H1 (cell line): Measurements from ENCODE around the gene PAX7. TPM values are rescaled to one million over a fixed set of nuclear protein-coding genes. Genes with fewer than 3 reads are reported as not detected.
"Not testable (repeated sequence)": the region's sequence is repeated elsewhere in the genome, so short reads cannot be mapped to it uniquely, and the experiment has no call there.

Experiments
- CTCF ChIA-PET: fragments of 300-600 bp; sonication (Branson Sonifier 250); formaldehyde crosslinking; loops from one replicate; lab custom pipeline; 2021; ENCODE audit not compliant: partially characterized antibody; lab: Charles Lee
- POLR2A ChIA-PET: fragments of 300-600 bp; sonication (Branson Sonifier 250); formaldehyde crosslinking; loops from one replicate; lab custom pipeline; 2021; ENCODE audit warnings: inconsistent platforms; ENCODE audit not compliant: partially characterized antibody; lab: Charles Lee
- DNase-seq, 2 experiments: peaks; one replicate each; pipeline versions ENCODE4 v3.0.0 to v3.0.0-alpha.2; 2010 to 2022; ENCODE audit warnings: low spot score in 2 of 2, low read depth in 1 of 2, mixed read lengths in 1 of 2
- FAIRE-seq: peaks from 2 replicates; lab custom pipeline; 2011; peaks lifted over from hg19 to GRCh38; lab: Jason Lieb, UNC
- H2AFZ ChIP-seq: 2 replicates; pipeline ENCODE4 v1.8.1; 2012; ENCODE audit warnings: low read length, inconsistent platforms
- H2AK5ac ChIP-seq: 2 replicates; pipeline ENCODE4 v1.6.1; 2013; ENCODE audit warnings: low read depth, low read length
- H2BK120ac ChIP-seq: replicated peaks from 2 replicates; pipeline ENCODE3; 2013; ENCODE audit warnings: low read depth, low read length, inconsistent platforms
- H2BK12ac ChIP-seq: 2 replicates; pipeline ENCODE4 v1.6.1; 2013; ENCODE audit warnings: low read depth, low read length
- H2BK15ac ChIP-seq: 2 replicates; pipeline ENCODE4 v1.6.1; 2013; ENCODE audit warnings: low read length
- H2BK20ac ChIP-seq: 2 replicates; pipeline ENCODE4 v1.6.1; 2013; ENCODE audit warnings: low read length
- H2BK5ac ChIP-seq: 2 replicates; pipeline ENCODE4 v1.6.1; 2013; ENCODE audit warnings: low read depth, low read length
- H3K14ac ChIP-seq: 2 replicates; pipeline ENCODE4 v1.6.1; 2013; ENCODE audit warnings: inconsistent platforms; ENCODE audit not compliant: insufficient read length
- H3K18ac ChIP-seq: 2 replicates; pipeline ENCODE4 v1.6.1; 2013; ENCODE audit warnings: low read length; ENCODE audit errors: extremely low read depth
- H3K23ac ChIP-seq: 2 replicates; pipeline ENCODE4 v1.6.1; 2013; ENCODE audit warnings: inconsistent platforms; ENCODE audit not compliant: insufficient read length
- H3K23me2 ChIP-seq: 2 replicates; pipeline ENCODE4 v1.6.1; 2013; ENCODE audit warnings: low read depth, low read length
- H3K27ac ChIP-seq: 2 replicates; pipeline ENCODE4 v1.6.1; 2011; ENCODE audit warnings: low read depth, low read length, inconsistent platforms
- H3K27me3 ChIP-seq, 4 experiments: replicated peaks in 1 of 4; 1 replicate in 1 of 4; 2 replicates in 3 of 4; pipeline versions ENCODE4 v1.6.1 to v1.8.1; 2011 to 2013; ENCODE audit warnings: low read length in 3 of 4, mild to moderate bottlenecking in 3 of 4, inconsistent platforms in 2 of 4, mixed read lengths in 2 of 4, moderate library complexity in 1 of 4; ENCODE audit not compliant: control insufficient read depth in 3 of 4, insufficient read depth in 3 of 4; ENCODE audit errors: extremely low read depth in 1 of 4
- H3K36me3 ChIP-seq, 4 experiments: 2 replicates each; pipeline versions ENCODE4 v1.6.1 to v1.8.1; 2011 to 2013; ENCODE audit warnings: mild to moderate bottlenecking in 4 of 4, low read length in 3 of 4, moderate library complexity in 2 of 4, control low read depth in 1 of 4, inconsistent platforms in 1 of 4; ENCODE audit not compliant: insufficient read depth in 4 of 4, control insufficient read depth in 2 of 4
- H3K4ac ChIP-seq: replicated peaks from 2 replicates; pipeline ENCODE3; 2013; ENCODE audit warnings: low read length, low read depth, mixed read lengths, inconsistent platforms; ENCODE audit not compliant: insufficient read length
- H3K4me1 ChIP-seq, 4 experiments: replicated peaks in 1 of 4; 1 replicate in 1 of 4; 2 replicates in 3 of 4; pipeline versions ENCODE4 v1.6.1 to v1.8.1; 2011 to 2013; ENCODE audit warnings: low read length in 3 of 4, inconsistent platforms in 2 of 4, mixed read lengths in 1 of 4; ENCODE audit not compliant: insufficient read depth in 4 of 4, control insufficient read depth in 3 of 4
- H3K4me2 ChIP-seq, 2 experiments: 2 replicates each; pipeline versions ENCODE4 v1.6.1 to v1.8.1; 2011 to 2013; ENCODE audit warnings: low read depth in 2 of 2, low read length in 2 of 2, control low read depth in 1 of 2, inconsistent platforms in 1 of 2, mild to moderate bottlenecking in 1 of 2; ENCODE audit not compliant: insufficient read depth in 1 of 2
- H3K4me3 ChIP-seq, 4 experiments: fragments of 200-600, 300-600 bp in 1 of 4; sonication (generic), shearing (Covaris generic), sonication (Bioruptor Twin) in 1 of 4; 2 replicates each; pipeline versions ENCODE4 v1.5.1 to v1.8.1; 2011 to 2016; ENCODE audit warnings: low read length in 4 of 4, low read depth in 3 of 4, control low read depth in 2 of 4, inconsistent platforms in 2 of 4, mild to moderate bottlenecking in 2 of 4, mixed read lengths in 1 of 4, moderate library complexity in 1 of 4; ENCODE audit not compliant: insufficient read depth in 2 of 4; ENCODE audit errors: extremely low read depth in 1 of 4
- H3K56ac ChIP-seq: replicated peaks from 2 replicates; pipeline ENCODE3; 2013; ENCODE audit warnings: low read depth, mild to moderate bottlenecking, mixed read lengths, low read length, inconsistent platforms; ENCODE audit not compliant: insufficient read length
- H3K79me1 ChIP-seq: 2 replicates; pipeline ENCODE4 v1.6.1; 2013; ENCODE audit warnings: low read depth, low read length, control low read depth
- H3K79me2 ChIP-seq, 2 experiments: 2 replicates each; pipeline versions ENCODE4 v1.6.1 to v1.8.1; 2012 to 2013; ENCODE audit warnings: low read length in 2 of 2, mild to moderate bottlenecking in 2 of 2, inconsistent platforms in 1 of 2; ENCODE audit not compliant: insufficient read depth in 2 of 2, control insufficient read depth in 1 of 2
- H3K9ac ChIP-seq, 4 experiments: replicated peaks in 1 of 4; 1 replicate in 1 of 4; 2 replicates in 3 of 4; pipeline versions ENCODE4 v1.6.1 to v1.8.1; 2011 to 2013; ENCODE audit warnings: low read depth in 3 of 4, low read length in 3 of 4, control low read depth in 2 of 4, mild to moderate bottlenecking in 2 of 4, moderate library complexity in 2 of 4, inconsistent platforms in 1 of 4; ENCODE audit errors: extremely low read depth in 1 of 4
- H3K9me3 ChIP-seq, 2 experiments: 2 replicates each; pipeline versions ENCODE4 v1.6.1 to v1.8.1; 2012 to 2013; ENCODE audit warnings: mild to moderate bottlenecking in 2 of 2, moderate library complexity in 2 of 2, control low read depth in 1 of 2, inconsistent platforms in 1 of 2, low read depth in 1 of 2, low read length in 1 of 2, mixed read lengths in 1 of 2; ENCODE audit not compliant: insufficient read depth in 2 of 2
- H4K20me1 ChIP-seq, 2 experiments: replicated peaks in 1 of 2; 2 replicates each; pipeline versions ENCODE3 to v1.8.1; 2011 to 2013; ENCODE audit warnings: inconsistent platforms in 2 of 2, low read length in 2 of 2, mild to moderate bottlenecking in 1 of 2; ENCODE audit not compliant: insufficient read depth in 2 of 2, control insufficient read depth in 1 of 2
- H4K5ac ChIP-seq: 2 replicates; pipeline ENCODE4 v1.6.1; 2013; ENCODE audit warnings: low read length, low read depth, mixed read lengths, inconsistent platforms; ENCODE audit not compliant: insufficient read length
- H4K8ac ChIP-seq: 2 replicates; pipeline ENCODE4 v1.8.0; 2013; ENCODE audit warnings: mild to moderate bottlenecking, moderate library complexity, low read length, inconsistent platforms; ENCODE audit not compliant: insufficient read depth; ENCODE audit errors: extremely low read depth
- H4K91ac ChIP-seq: replicated peaks from 2 replicates; pipeline ENCODE3; 2013; ENCODE audit warnings: low read length, mixed read lengths, inconsistent platforms; ENCODE audit not compliant: insufficient read length
- WGBS, 2 experiments: shearing (Covaris generic) in 1 of 2; methylation state at CpG; one replicate each; pipeline versions ENCODE4 v1.1.6 to v1.1.7; 2013 to 2015; ENCODE audit warnings: low lambda C conversion rate in 2 of 2, mixed read lengths in 2 of 2, inconsistent platforms in 1 of 2, low coverage in 1 of 2, missing lambda C conversion rate in 1 of 2; ENCODE audit not compliant: insufficient replicate concordance in 2 of 2, insufficient coverage in 1 of 2, insufficient read length in 1 of 2; ENCODE audit errors: extremely low coverage in 1 of 2, missing lambda C conversion rate in 1 of 2; 5-methylcytosine and 5-hydroxymethylcytosine counted together
- polyA plus RNA-seq, 7 experiments: library from polyadenylated mRNA; depleted of rRNA in 3 of 7; stranded (reverse) in 5 of 7; unstranded in 2 of 7; fragments of >200 nt in 5 of 7; fragments of 200-250 nt in 2 of 7; gene quantifications; 1 replicate in 5 of 7; 2 replicates in 1 of 7; 4 replicates in 1 of 7; pipeline versions ENCODE4 v1.2.1 to v1.2.3, GENCODE V29; 2011 to 2013; ENCODE audit warnings: missing spikeins in 2 of 7, mixed read lengths in 2 of 7
- total RNA-seq: library from RNA; stranded (reverse); fragmentation: NEBNext Ultra II Directional; extraction: Animal tissue kit (Norgen Biotek cat#: 25700); gene quantifications from 2 replicates; pipeline ENCODE4 v1.2.1, GENCODE V29; 2021

Gene PAX7
- total and polyA plus RNA-seq, 2 of the 8 experiments (the other 6 are each of a cell fraction or from before 2014, with no cell fraction given) = not detected

- H3K14ac ChIP-seq, DNase-seq, H3K23ac ChIP-seq, H4K20me1 ChIP-seq, H3K27me3 ChIP-seq, FAIRE-seq, H3K27ac ChIP-seq, H4K91ac ChIP-seq, H3K9me3 ChIP-seq, H4K8ac ChIP-seq, H3K18ac ChIP-seq, H3K4me1 ChIP-seq, H2AFZ ChIP-seq, H3K56ac ChIP-seq, H3K79me2 ChIP-seq, H3K79me1 ChIP-seq, H3K4me3 ChIP-seq, H2BK15ac ChIP-seq, H3K4me2 ChIP-seq, H2AK5ac ChIP-seq, H4K5ac ChIP-seq, H3K4ac ChIP-seq, H3K36me3 ChIP-seq, H2BK5ac ChIP-seq, H2BK20ac ChIP-seq, H2BK120ac ChIP-seq, POLR2A ChIA-PET, H3K9ac ChIP-seq, H2BK12ac ChIP-seq, H3K23me2 ChIP-seq: not testable (repeated sequence)
- WGBS, 2 experiments = 94% methylated on average over 4 of the region's 5 CpGs; no CpG with 5 or more reads in 1 of the 2 experiments
- CTCF ChIA-PET = interaction anchor here (4.1 kb wide), 1 partner anchor 24 kb away, joined by 19 read pairs; no protein-coding TSS in a partner anchor
Measured at GRCh38 chr1:18767576-18767975, 136.9 kb downstream of the PAX7 start.
